HepG2 (cell line): ENCODE data around the gene CEP135. TPM values are rescaled to one million over a fixed set of nuclear protein-coding genes. Genes with fewer than 3 reads are reported as not detected.

Experiments used
- ATAC-seq: fragments of 200-7000 bp; cut with Tn5 transposase; 3 replicates; pipeline ENCODE4 v1.9.1; 2020; ENCODE audit warnings: mild to moderate bottlenecking, moderate library complexity
- BruUV-seq: library from RNA; stranded (reverse); fragments of 400-500 nt; replicated peaks from 2 replicates; lab custom pipeline; 2021; lab: Mats Ljungman, UMichigan
- CTCF ChIA-PET: fragments of 300-600 bp; formaldehyde crosslinking; extraction: SDS; loops from one replicate; lab custom pipeline; 2021; ENCODE audit warnings: low total read pairs, inconsistent platforms, low intra/inter-chr PET ratio; lab: Yijun Ruan, JAX
- POLR2A ChIA-PET: fragments of 350-600 bp; sonication (Branson Sonifier 250); formaldehyde crosslinking; loops from one replicate; lab custom pipeline; 2020; ENCODE audit warnings: antibody characterized with exemption, inconsistent platforms; lab: Yijun Ruan, JAX
- DNase-seq: peaks from one replicate; pipeline ENCODE4 v3.0.0-alpha.2; 2015; ENCODE audit warnings: low spot score
- FAIRE-seq: peaks from 3 replicates; lab custom pipeline; 2011; peaks lifted over from hg19 to GRCh38; lab: Jason Lieb, UNC
- H2AFZ ChIP-seq: one replicate; pipeline ENCODE4 v1.6.1; 2011; ENCODE audit warnings: low read length, inconsistent platforms
- H3K27ac ChIP-seq: fragments of 300-600 bp; 3 replicates; pipeline ENCODE4 v1.8.0; 2011; ENCODE audit warnings: mixed run types, mild to moderate bottlenecking, mixed read lengths, low read length, inconsistent platforms; ENCODE audit not compliant: insufficient read depth; ENCODE audit errors: extremely low read length
- H3K27me3 ChIP-seq, 2 experiments: fragments of 200-600 bp in 1 of 2; 2 replicates in 1 of 2; 3 replicates in 1 of 2; pipeline versions ENCODE4 v1.6.0 to v1.8.0; 2011; ENCODE audit warnings: low read length in 2 of 2, mild to moderate bottlenecking in 2 of 2, moderate library complexity in 2 of 2, inconsistent platforms in 1 of 2; ENCODE audit not compliant: insufficient read depth in 2 of 2, control insufficient read depth in 1 of 2
- H3K36me3 ChIP-seq, 2 experiments: fragments of 200-600 bp in 1 of 2; replicated peaks in 1 of 2; 2 replicates in 1 of 2; 3 replicates in 1 of 2; pipeline versions ENCODE4 v1.5.1 to v1.8.0; 2011; ENCODE audit warnings: low read length in 2 of 2, inconsistent platforms in 1 of 2; ENCODE audit not compliant: insufficient read depth in 2 of 2, control insufficient read depth in 1 of 2
- H3K4me1 ChIP-seq: 2 replicates; pipeline ENCODE4 v1.5.1; 2012; ENCODE audit warnings: low read length, inconsistent platforms; ENCODE audit not compliant: insufficient read depth
- H3K4me2 ChIP-seq: 2 replicates; pipeline ENCODE4 v1.6.0; 2011; ENCODE audit warnings: low read depth, low read length, inconsistent platforms
- H3K4me3 ChIP-seq, 3 experiments: fragments of 200-600 bp in 1 of 3; sonication (generic), shearing (Covaris generic) in 1 of 3; replicated peaks in 1 of 3; 2 replicates each; pipeline ENCODE4 v1.5.1; 2011 to 2016; ENCODE audit warnings: low read length in 3 of 3, inconsistent platforms in 2 of 3, low read depth in 2 of 3, mild to moderate bottlenecking in 2 of 3, control low read depth in 1 of 3, mixed read lengths in 1 of 3; ENCODE audit not compliant: insufficient read depth in 1 of 3
- H3K79me2 ChIP-seq: one replicate; pipeline ENCODE4 v1.6.1; 2011; ENCODE audit warnings: low read length, inconsistent platforms; ENCODE audit not compliant: insufficient read depth
- H3K9ac ChIP-seq: 2 replicates; pipeline ENCODE4 v1.6.0; 2011; ENCODE audit warnings: mild to moderate bottlenecking, low read depth, low read length, inconsistent platforms; ENCODE audit not compliant: insufficient read depth
- H3K9me3 ChIP-seq: 2 replicates; pipeline ENCODE4 v1.5.1; 2012; ENCODE audit warnings: mild to moderate bottlenecking, low read length
- H4K20me1 ChIP-seq: 2 replicates; pipeline ENCODE4 v1.6.0; 2011; ENCODE audit warnings: inconsistent platforms, mild to moderate bottlenecking, low read length, moderate library complexity; ENCODE audit not compliant: insufficient read depth
- CBFB ChIP-seq: sonication (generic); formaldehyde crosslinking; IDR thresholded peaks from 2 replicates; pipeline ENCODE4 v1.4.0; 2020; ENCODE audit warnings: missing genetic modification reagents
- CCAR2 ChIP-seq: fragments of 200-400 bp; formaldehyde crosslinking; optimal IDR thresholded peaks from 2 replicates; pipeline ENCODE3; 2018; ENCODE audit warnings: low read depth, mild to moderate bottlenecking, low read length, moderate library complexity
- MED8 ChIP-seq: sonication (generic); formaldehyde crosslinking; IDR thresholded peaks from 2 replicates; pipeline ENCODE4 v1.8.1; 2023; ENCODE audit warnings: mild to moderate bottlenecking, missing genetic modification reagents; ENCODE audit not compliant: insufficient replicate concordance
- WIZ ChIP-seq: sonication (generic); formaldehyde crosslinking; IDR thresholded peaks from 2 replicates; pipeline ENCODE4 v1.5.1; 2020; ENCODE audit warnings: mild to moderate bottlenecking, missing genetic modification reagents
- ZNF10 ChIP-seq: sonication (generic); formaldehyde crosslinking; IDR thresholded peaks from 2 replicates; pipeline ENCODE4 v1.4.0; 2020; ENCODE audit warnings: mild to moderate bottlenecking, low read depth, missing genetic modification reagents, borderline replicate concordance
- ZNF230 ChIP-seq: sonication (generic); formaldehyde crosslinking; IDR thresholded peaks from 2 replicates; pipeline ENCODE4 v1.4.0; 2020; ENCODE audit warnings: mild to moderate bottlenecking, missing genetic modification reagents
- ZNF260 ChIP-seq: sonication (generic); formaldehyde crosslinking; IDR thresholded peaks from 2 replicates; pipeline ENCODE4 v1.4.0; 2020; ENCODE audit warnings: missing genetic modification reagents, low read depth, mild to moderate bottlenecking, borderline replicate concordance
- ZNF282 ChIP-seq: fragments of 450-650 bp; IDR thresholded peaks from 2 replicates; pipeline ENCODE4 v1.6.1; 2018; ENCODE audit not compliant: partially characterized antibody
- ZNF460 ChIP-seq: sonication (generic); formaldehyde crosslinking; IDR thresholded peaks from 2 replicates; pipeline ENCODE4 v1.5.1; 2020; ENCODE audit warnings: missing genetic modification reagents, mild to moderate bottlenecking, borderline replicate concordance
- ZNF547 ChIP-seq: sonication (generic); formaldehyde crosslinking; IDR thresholded peaks from 2 replicates; pipeline ENCODE4 v1.5.1; 2020; ENCODE audit warnings: mild to moderate bottlenecking, missing genetic modification reagents
- ZZZ3 ChIP-seq: sonication (generic); formaldehyde crosslinking; IDR thresholded peaks from 2 replicates; pipeline ENCODE4 v1.4.0; 2020; ENCODE audit warnings: missing genetic modification reagents, mild to moderate bottlenecking, borderline replicate concordance
- WGBS: methylation state at CpG from one replicate; pipeline ENCODE4 v1.1.6; 2017; ENCODE audit warnings: low lambda C conversion rate; 5-methylcytosine and 5-hydroxymethylcytosine counted together
- in situ Hi-C: cut with HindIII; loops from 2 replicates; pipeline ENCODE4 v1.10.0; 2017; ENCODE audit warnings: low pct_unique_long_range_greater_than_20kb; ENCODE audit not compliant: extremely low pct_ligation_motif_present
- intact Hi-C: fragments of 100-400 bp; cut with micrococcal nuclease; formaldehyde crosslinking; loops from one replicate; pipeline ENCODE4 v1.10.0; 2022; ENCODE audit not compliant: unreplicated experiment
- polyA plus RNA-seq, 8 experiments: library from polyadenylated mRNA; depleted of rRNA in 3 of 8; stranded (reverse) in 7 of 8; unstranded in 1 of 8; fragments of >200 nt; fragmentation: Illumina TruSeq in 4 of 8; extraction: Trizol in 4 of 8; gene quantifications; 2 replicates each; pipeline versions ENCODE4 v1.2.1 to v1.2.3, GENCODE V29; 2011 to 2016; ENCODE audit warnings: low read depth in 4 of 8, missing spikeins in 1 of 8, mixed read lengths in 1 of 8; ENCODE audit not compliant: insufficient read depth in 1 of 8
- total RNA-seq, 5 experiments: library from RNA; depleted of rRNA; stranded (reverse); fragments of >200 nt; fragmentation: Illumina TruSeq; extraction: Trizol; gene quantifications; 2 replicates each; pipeline ENCODE4 v1.2.3, GENCODE V29; 2016; ENCODE audit warnings: low read depth in 1 of 5
- TF ChIP-seq, protein P1 (sequence below): sonication (generic); formaldehyde crosslinking; IDR thresholded peaks from 2 replicates; pipeline ENCODE4 v1.5.0; 2020; ENCODE audit warnings: mild to moderate bottlenecking, missing genetic modification reagents
- TF ChIP-seq, protein P2 (sequence below): sonication (generic); formaldehyde crosslinking; IDR thresholded peaks from 2 replicates; pipeline ENCODE4 v1.4.0; 2020; ENCODE audit warnings: mild to moderate bottlenecking, missing genetic modification reagents
- TF ChIP-seq, protein P3 (sequence below): IDR thresholded peaks from 2 replicates; pipeline ENCODE4 v1.6.1; 2016; ENCODE audit warnings: low read depth
- TF ChIP-seq, protein P4 (sequence below): sonication (generic); formaldehyde crosslinking; IDR thresholded peaks from 2 replicates; pipeline ENCODE4 v1.8.0; 2022; ENCODE audit warnings: mild to moderate bottlenecking, missing genetic modification reagents

CEP135 gene
- total and polyA plus RNA-seq, 2 of the 13 experiments (the other 11 are each of a cell fraction or from before 2014, with no cell fraction given): 1.7 to 8.8 TPM

DNA sequence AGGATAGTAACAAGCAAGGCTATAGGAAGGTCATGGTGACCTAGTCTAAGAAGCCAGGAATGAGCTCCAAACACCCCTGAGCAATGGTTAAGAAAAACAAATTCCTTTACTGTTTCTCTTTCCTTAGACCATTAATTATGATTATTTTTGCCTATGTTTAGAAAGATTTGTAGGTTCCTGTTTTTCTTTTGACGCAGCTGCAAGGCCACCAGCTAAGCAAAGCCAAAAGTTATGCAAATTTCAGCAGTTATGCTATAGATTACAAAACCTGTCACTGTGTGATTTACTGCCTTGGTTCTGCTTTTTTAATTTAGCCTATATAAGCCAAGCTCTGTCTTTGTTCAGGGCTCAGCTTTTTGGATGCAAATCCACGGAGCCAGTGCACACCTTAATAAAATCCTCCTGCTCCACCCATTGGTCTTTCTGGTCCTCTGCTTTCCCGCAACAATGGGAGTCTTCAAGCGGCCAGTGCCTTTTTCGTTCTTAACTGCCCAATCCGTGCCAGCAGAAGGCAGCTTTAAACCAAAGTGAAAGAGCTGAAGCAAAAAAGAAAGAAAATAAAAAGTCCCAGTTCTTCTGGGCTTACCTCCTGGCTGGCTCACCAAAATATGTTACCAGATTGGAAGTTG, 1.4 kb upstream of the CEP135 start (continued):
- no peak for TF ChIP-seq ZNF282

DNA sequence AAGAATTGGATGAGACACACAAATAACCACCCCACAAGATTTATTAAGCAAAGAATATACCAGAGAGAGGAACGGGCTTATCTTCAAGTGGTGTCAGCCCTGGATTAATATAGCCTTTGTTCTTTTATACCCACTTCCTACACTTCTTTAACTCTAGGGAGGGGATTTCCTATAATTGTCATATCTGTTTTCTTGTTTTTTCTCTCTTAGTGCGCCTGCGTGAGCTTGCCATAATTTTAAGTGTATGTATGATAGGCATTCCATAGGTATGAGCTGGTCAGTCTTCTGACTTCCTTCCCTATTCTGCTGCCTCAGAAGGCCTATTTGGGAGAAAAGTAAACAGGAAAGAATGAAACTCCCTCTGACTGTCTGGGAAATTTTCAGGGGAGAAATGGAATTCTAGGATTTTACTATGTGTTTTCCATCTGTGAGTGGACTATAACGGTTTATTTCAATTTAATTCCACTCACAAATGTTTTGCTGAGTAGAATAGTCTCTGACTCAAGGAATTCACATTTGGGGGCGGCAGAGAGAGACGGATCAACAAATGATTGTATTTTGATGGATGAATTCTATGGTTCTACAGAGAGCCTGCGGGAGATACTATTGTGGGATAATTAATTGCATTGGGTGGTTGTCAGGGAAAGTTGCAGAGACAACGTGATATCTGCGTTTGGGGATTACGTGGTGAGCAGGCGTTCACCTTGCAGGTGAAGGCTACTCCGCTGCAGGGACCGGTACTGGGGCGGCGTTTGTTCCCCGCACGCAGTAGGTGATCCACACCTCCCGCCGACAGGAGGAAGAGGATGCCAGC, 626 bp upstream of the CEP135 start:
- no peaks in the 10 kb centered on the region for H3K9me3 ChIP-seq
- peaks cover 31% of the 10 kb centered on the region for H3K4me1 ChIP-seq
- TF ChIP-seq, protein P1, sequence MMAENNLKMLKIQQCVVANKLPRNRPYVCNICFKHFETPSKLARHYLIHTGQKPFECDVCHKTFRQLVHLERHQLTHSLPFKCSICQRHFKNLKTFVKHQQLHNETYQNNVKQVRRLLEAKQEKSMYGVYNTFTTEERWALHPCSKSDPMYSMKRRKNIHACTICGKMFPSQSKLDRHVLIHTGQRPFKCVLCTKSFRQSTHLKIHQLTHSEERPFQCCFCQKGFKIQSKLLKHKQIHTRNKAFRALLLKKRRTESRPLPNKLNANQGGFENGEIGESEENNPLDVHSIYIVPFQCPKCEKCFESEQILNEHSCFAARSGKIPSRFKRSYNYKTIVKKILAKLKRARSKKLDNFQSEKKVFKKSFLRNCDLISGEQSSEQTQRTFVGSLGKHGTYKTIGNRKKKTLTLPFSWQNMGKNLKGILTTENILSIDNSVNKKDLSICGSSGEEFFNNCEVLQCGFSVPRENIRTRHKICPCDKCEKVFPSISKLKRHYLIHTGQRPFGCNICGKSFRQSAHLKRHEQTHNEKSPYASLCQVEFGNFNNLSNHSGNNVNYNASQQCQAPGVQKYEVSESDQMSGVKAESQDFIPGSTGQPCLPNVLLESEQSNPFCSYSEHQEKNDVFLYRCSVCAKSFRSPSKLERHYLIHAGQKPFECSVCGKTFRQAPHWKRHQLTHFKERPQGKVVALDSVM (CRISPR knock-in tag): no peak
- TF ChIP-seq, protein P2, sequence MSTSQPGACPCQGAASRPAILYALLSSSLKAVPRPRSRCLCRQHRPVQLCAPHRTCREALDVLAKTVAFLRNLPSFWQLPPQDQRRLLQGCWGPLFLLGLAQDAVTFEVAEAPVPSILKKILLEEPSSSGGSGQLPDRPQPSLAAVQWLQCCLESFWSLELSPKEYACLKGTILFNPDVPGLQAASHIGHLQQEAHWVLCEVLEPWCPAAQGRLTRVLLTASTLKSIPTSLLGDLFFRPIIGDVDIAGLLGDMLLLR (CRISPR knock-in tag): no peak
- TF ChIP-seq, protein P3, sequence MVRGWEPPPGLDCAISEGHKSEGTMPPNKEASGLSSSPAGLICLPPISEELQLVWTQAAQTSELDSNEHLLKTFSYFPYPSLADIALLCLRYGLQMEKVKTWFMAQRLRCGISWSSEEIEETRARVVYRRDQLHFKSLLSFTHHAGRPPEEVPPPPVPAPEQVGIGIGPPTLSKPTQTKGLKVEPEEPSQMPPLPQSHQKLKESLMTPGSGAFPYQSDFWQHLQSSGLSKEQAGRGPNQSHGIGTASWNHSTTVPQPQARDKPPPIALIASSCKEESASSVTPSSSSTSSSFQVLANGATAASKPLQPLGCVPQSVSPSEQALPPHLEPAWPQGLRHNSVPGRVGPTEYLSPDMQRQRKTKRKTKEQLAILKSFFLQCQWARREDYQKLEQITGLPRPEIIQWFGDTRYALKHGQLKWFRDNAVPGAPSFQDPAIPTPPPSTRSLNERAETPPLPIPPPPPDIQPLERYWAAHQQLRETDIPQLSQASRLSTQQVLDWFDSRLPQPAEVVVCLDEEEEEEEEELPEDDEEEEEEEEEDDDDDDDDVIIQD (CRISPR knock-in tag): no peak
- TF ChIP-seq ZNF260 (CRISPR knock-in tag) (no peak), ZNF10 (CRISPR knock-in tag) (no peak), ZNF460 (CRISPR knock-in tag) (no peak), CBFB (CRISPR knock-in tag) (no peak), ZNF230 (no peak), MED8 (CRISPR knock-in tag) (no peak), CCAR2 (no peak), WIZ (no peak), ZNF547 (no peak), ZZZ3 (CRISPR knock-in tag) (0 out of 2 replicates have a peak, but pooled peaks have one; percentile 9)
- TF ChIP-seq, protein P4, sequence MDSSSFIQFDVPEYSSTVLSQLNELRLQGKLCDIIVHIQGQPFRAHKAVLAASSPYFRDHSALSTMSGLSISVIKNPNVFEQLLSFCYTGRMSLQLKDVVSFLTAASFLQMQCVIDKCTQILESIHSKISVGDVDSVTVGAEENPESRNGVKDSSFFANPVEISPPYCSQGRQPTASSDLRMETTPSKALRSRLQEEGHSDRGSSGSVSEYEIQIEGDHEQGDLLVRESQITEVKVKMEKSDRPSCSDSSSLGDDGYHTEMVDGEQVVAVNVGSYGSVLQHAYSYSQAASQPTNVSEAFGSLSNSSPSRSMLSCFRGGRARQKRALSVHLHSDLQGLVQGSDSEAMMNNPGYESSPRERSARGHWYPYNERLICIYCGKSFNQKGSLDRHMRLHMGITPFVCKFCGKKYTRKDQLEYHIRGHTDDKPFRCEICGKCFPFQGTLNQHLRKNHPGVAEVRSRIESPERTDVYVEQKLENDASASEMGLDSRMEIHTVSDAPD: peak; percentile 37; the same call in 1 of the 2 replicates
- ATAC-seq (no peak), FAIRE-seq (no peak), DNase-seq (peak; percentile 36)
- H3K36me3 ChIP-seq: peaks cover 0 to 3% of the 10 kb centered on the region in 2 experiments; a peak in 1 of 5 replicates
- peaks cover 4% of the 10 kb centered on the region for H3K79me2 ChIP-seq
- ChIA-PET POLR2A (interaction anchor here (1.1 to 2.2 kb wide), 4 partner anchors 10 to 439 kb away, joined by 3 to 8 read pairs (median 4); partner anchors contain the start of gene AASDH), CTCF (interaction anchor here (1.2 to 1.3 kb wide), 2 partner anchors 100 to 354 kb away, joined by 5 read pairs; no protein-coding TSS in a partner anchor)
- WGBS: 2% methylated on average over 16 of the region's 19 CpGs
- intact Hi-C loops: loop anchor here (1.0 to 10.0 kb wide), 4 partner anchors 101 to 439 kb away; partner anchors contain the start of gene AASDH
- TSS peak; percentile 79 for BruUV-seq
- H2AFZ ChIP-seq: peak overlapping the region; percentile 56
- in situ Hi-C loops: loop anchor here (5.0 kb wide), 1 partner anchor 354 kb away; no protein-coding TSS in a partner anchor
- peak overlapping the region; percentile 97 for H3K27ac ChIP-seq
- H3K27me3 ChIP-seq: no peaks in the 10 kb centered on the region; a peak in 1 of 5 replicates
- H4K20me1 ChIP-seq: no peaks in the 10 kb centered on the region
- H3K4me2 ChIP-seq: peak overlapping the region; percentile 97
- H3K9ac ChIP-seq: peak overlapping the region; percentile 81
- H3K4me3 ChIP-seq: peak overlapping the region; percentile 85 to 92 (median 85)
